H1 (cell line): ENCODE results near the gene SOAT2. TPM values are rescaled to one million over a fixed set of nuclear protein-coding genes. Genes with fewer than 3 reads are reported as not detected.

ENCODE experiments used
- CBX5 ChIP-seq: fragments of 300-800, 300-1000 bp; sonication (generic); IDR thresholded peaks from 2 replicates; pipeline ENCODE4 v1.7.1; 2016; ENCODE audit warnings: antibody characterized with exemption, low read length, low read depth
- EP300 ChIP-seq, 2 experiments: IDR thresholded peaks; 1 replicate in 1 of 2; 2 replicates in 1 of 2; pipeline ENCODE4 v1.6.1; 2011 to 2012; ENCODE audit warnings: low read depth in 2 of 2, low read length in 2 of 2, mild to moderate bottlenecking in 2 of 2, borderline replicate concordance in 1 of 2, inconsistent platforms in 1 of 2, moderate library complexity in 1 of 2
- FOSL1 ChIP-seq: IDR thresholded peaks from 2 replicates; pipeline ENCODE4 v1.6.1; 2011; ENCODE audit warnings: mild to moderate bottlenecking, low read depth, low read length, moderate library complexity; ENCODE audit not compliant: insufficient read depth
- GTF2F1 ChIP-seq: IDR thresholded peaks from 2 replicates; pipeline ENCODE4 v1.6.1; 2012; ENCODE audit warnings: low read depth, low read length, improper control_type of control experiment, borderline replicate concordance
- KDM5A ChIP-seq: fragments of 200-600 bp; IDR thresholded peaks from 2 replicates; pipeline ENCODE4 v1.7.1; 2012; ENCODE audit warnings: mild to moderate bottlenecking, low read length, inconsistent platforms, mixed read lengths
- MAFK ChIP-seq: IDR thresholded peaks from 2 replicates; pipeline ENCODE4 v1.6.1; 2012; ENCODE audit warnings: low read depth, mild to moderate bottlenecking, improper control_type of control experiment, low read length
- NRF1 ChIP-seq: IDR thresholded peaks from 2 replicates; pipeline ENCODE4 v1.6.1; 2011; ENCODE audit warnings: mild to moderate bottlenecking, low read depth, low read length, improper control_type of control experiment
- POLR2AphosphoS5 ChIP-seq: IDR thresholded peaks from 2 replicates; pipeline ENCODE4 v1.6.1; 2011; ENCODE audit warnings: low read depth, low read length
- RAD21 ChIP-seq, 2 experiments: IDR thresholded peaks in 1 of 2; conservative IDR thresholded peaks in 1 of 2; 2 replicates each; pipeline ENCODE4 v1.6.1; 2011; ENCODE audit warnings: low read depth in 2 of 2, low read length in 2 of 2, improper control_type of control experiment in 1 of 2, inconsistent platforms in 1 of 2, mild to moderate bottlenecking in 1 of 2, moderate library complexity in 1 of 2
- RNF2 ChIP-seq: fragments of 200-900, 300-1000 bp; sonication (generic); IDR thresholded peaks from 2 replicates; pipeline ENCODE4 v1.7.1; 2016; ENCODE audit warnings: borderline replicate concordance, low read depth, mild to moderate bottlenecking, antibody characterized with exemption, low read length; ENCODE audit not compliant: poor library complexity, severe bottlenecking; ENCODE audit errors: missing control alignments
- RXRA ChIP-seq: IDR thresholded peaks from 2 replicates; pipeline ENCODE4 v1.6.1; 2011; ENCODE audit warnings: low read depth, mild to moderate bottlenecking, low read length, moderate library complexity; ENCODE audit not compliant: insufficient read depth
- polyA plus RNA-seq, 7 experiments: library from polyadenylated mRNA; depleted of rRNA in 3 of 7; stranded (reverse) in 5 of 7; unstranded in 2 of 7; fragments of >200 nt in 5 of 7; fragments of 200-250 nt in 2 of 7; gene quantifications; 1 replicate in 5 of 7; 2 replicates in 1 of 7; 4 replicates in 1 of 7; pipeline versions ENCODE4 v1.2.1 to v1.2.3, GENCODE V29; 2011 to 2013; ENCODE audit warnings: missing spikeins in 2 of 7, mixed read lengths in 2 of 7
- total RNA-seq: library from RNA; stranded (reverse); fragmentation: NEBNext Ultra II Directional; extraction: Animal tissue kit (Norgen Biotek cat#: 25700); gene quantifications from 2 replicates; pipeline ENCODE4 v1.2.1, GENCODE V29; 2021

The SOAT2 gene
- total and polyA plus RNA-seq, 2 of the 8 experiments (the other 6 are each of a cell fraction or from before 2014, with no cell fraction given), result 0.08 TPM; not detected in 1

DNA sequence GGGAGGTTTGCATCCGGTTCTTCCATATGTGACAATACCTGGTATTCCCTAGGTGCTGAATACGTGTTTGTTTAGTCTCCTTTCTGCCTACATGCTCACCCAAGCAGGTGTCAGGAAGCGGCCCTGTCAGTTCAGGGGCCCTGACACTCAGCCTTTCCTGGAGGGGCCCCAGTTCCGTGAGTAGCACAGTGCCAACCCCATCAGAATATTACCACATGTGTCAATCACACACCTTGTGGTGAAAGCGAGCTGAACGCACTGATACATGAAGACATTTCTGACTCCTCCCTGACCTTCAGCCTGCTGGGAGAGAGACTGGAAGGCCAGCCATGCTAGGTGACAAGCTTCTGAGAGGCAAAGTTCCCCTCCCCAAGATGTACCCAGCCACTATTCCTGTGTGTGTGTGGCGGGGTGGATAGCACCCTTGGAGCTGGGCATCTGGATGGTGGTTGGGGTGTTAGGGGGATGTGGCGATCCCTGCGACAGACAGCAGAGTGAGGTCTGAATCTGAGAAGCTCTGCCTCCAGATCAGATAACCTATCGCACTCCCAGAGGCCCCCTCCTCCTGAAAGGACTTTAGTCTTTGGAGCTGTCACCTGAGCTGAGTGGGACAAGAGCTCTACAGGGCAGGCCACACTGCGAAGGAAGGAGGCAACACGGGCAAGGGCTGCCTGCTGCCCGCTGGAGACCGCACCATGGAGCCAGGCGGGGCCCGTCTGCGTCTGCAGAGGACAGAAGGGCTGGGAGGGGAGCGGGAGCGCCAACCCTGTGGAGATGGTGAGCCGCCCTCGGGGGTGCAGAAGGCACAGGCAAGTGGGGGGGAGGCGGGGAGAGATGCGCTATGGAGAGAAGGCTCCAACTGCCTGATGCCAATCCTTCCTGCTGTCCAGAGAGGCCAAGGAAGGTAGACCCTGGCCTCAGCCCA is at the start of gene SOAT2 (continued):
- no peak for TF ChIP-seq MAFK
- no peak for TF ChIP-seq RAD21 (IDR thresholded peaks at IDR 0.05 in 1 of 2, conservative IDR thresholded peaks at IDR 0.05 in 1 of 2; ENCODE audit: low read depth in 2 of 2, low read length in 2 of 2)
- TF ChIP-seq POLR2AphosphoS5, result no peak
- TF ChIP-seq EP300 (IDR thresholded peaks at IDR 0.05; ENCODE audit: borderline replicate concordance in 1 of 2, low read depth in 2 of 2, low read length in 2 of 2), result no peak
- no peak for TF ChIP-seq NRF1
- no peak for TF ChIP-seq GTF2F1
- no peak for TF ChIP-seq RXRA
- no peak for TF ChIP-seq KDM5A
- TF ChIP-seq CBX5, result no peak
- TF ChIP-seq FOSL1, result no peak
- no peak for TF ChIP-seq RNF2
- TF ChIP-seq, all 59 proteins: peak for 0
